Upper lobe of left lung (tissue), 4 donors: ENCODE results near the gene CBLN3.

Source experiments
- CTCF ChIP-seq, 6 experiments: fragments of 450-650 bp in 4 of 6; fragments of 200-600 bp in 2 of 6; sonication (generic) in 2 of 6; IDR thresholded peaks; one replicate each; pipeline ENCODE4 v1.5.1; 2016 to 2019; ENCODE audit warnings: antibody characterized with exemption in 6 of 6
- EP300 ChIP-seq, 4 donors: sonication (generic); formaldehyde crosslinking; IDR thresholded peaks; one replicate each; pipeline ENCODE4 v1.5.1; 2017; ENCODE audit warnings: antibody characterized with exemption in 4 of 4, control low read depth in 2 of 4
- POLR2AphosphoS5 ChIP-seq, 2 donors: sonication (generic); formaldehyde crosslinking; IDR thresholded peaks; one replicate each; pipeline ENCODE4 v1.5.1; 2017; ENCODE audit warnings: antibody characterized with exemption in 2 of 2

- TF ChIP-seq CTCF (IDR thresholded peaks at IDR 0.05) (no peak), POLR2AphosphoS5 (IDR thresholded peaks at IDR 0.05) (no peak), EP300 (IDR thresholded peaks at IDR 0.05) (no peak)
Observed at GRCh38 chr14:24422694-24423601, 6.5 kb downstream of the CBLN3 start.
